Ishikawa (cell line): ENCODE results near the gene LIMCH1.

Experiments used
- CEBPB ChIP-seq: IDR thresholded peaks from 2 replicates; pipeline ENCODE4 v1.6.1; 2012
- CREB1 ChIP-seq: IDR thresholded peaks from 2 replicates; pipeline ENCODE4 v1.6.1; 2012; ENCODE audit warnings: low read depth
- EGR1 ChIP-seq: IDR thresholded peaks from 2 replicates; pipeline ENCODE4 v1.6.1; 2012
- EP300 ChIP-seq: IDR thresholded peaks from 2 replicates; pipeline ENCODE4 v1.6.1; 2012; ENCODE audit warnings: borderline replicate concordance
- FOXM1 ChIP-seq: IDR thresholded peaks from 2 replicates; pipeline ENCODE4 v1.6.1; 2012; ENCODE audit warnings: low read depth, borderline replicate concordance
- NFIC ChIP-seq: IDR thresholded peaks from 2 replicates; pipeline ENCODE4 v1.6.1; 2012
- RAD21 ChIP-seq: IDR thresholded peaks from 2 replicates; pipeline ENCODE4 v1.6.1; 2012; ENCODE audit warnings: low read depth
- REST ChIP-seq: IDR thresholded peaks from 2 replicates; pipeline ENCODE4 v1.6.1; 2012; ENCODE audit warnings: low read depth, mild to moderate bottlenecking
- TAF1 ChIP-seq: IDR thresholded peaks from 2 replicates; pipeline ENCODE4 v1.6.1; 2012; ENCODE audit warnings: low read depth, mild to moderate bottlenecking
- TCF12 ChIP-seq: IDR thresholded peaks from 2 replicates; pipeline ENCODE4 v1.6.1; 2012; ENCODE audit warnings: low read depth
- TEAD4 ChIP-seq: IDR thresholded peaks from 2 replicates; pipeline ENCODE4 v1.6.1; 2012
- USF1 ChIP-seq: IDR thresholded peaks from 2 replicates; pipeline ENCODE4 v1.6.1; 2012
- YY1 ChIP-seq: IDR thresholded peaks from 2 replicates; pipeline ENCODE4 v1.6.1; 2012; ENCODE audit warnings: low read depth
- ZBTB7A ChIP-seq: IDR thresholded peaks from 2 replicates; pipeline ENCODE4 v1.6.1; 2012; ENCODE audit warnings: low read depth
- TF ChIP-seq, protein P1 (sequence below): IDR thresholded peaks from 2 replicates; pipeline ENCODE4 v1.6.1; 2012

Gene LIMCH1

DNA sequence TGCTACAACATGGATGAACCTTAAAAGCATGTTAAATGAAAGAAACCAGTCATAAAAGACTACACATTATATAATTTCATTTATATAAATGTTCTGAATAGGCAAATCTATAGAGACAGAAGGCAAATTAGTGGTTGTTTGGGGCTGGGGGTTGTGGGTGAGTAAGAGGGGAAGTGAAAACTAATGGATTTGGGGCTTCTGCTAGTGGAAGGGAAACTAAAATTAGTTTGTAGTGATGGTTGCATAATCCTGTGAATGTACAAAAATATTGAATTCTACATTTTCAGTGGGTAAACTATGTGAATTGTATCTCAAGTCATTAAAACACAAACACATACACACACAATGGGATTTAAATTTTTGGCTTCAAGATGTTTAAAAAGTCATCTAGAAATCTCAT is 25.4 kb upstream of the LIMCH1 start:
- TF ChIP-seq EGR1, result no peak
- TF ChIP-seq YY1, result no peak
- TF ChIP-seq, protein P1, sequence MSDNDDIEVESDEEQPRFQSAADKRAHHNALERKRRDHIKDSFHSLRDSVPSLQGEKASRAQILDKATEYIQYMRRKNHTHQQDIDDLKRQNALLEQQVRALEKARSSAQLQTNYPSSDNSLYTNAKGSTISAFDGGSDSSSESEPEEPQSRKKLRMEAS, result no peak
- no peak for TF ChIP-seq EP300
- TF ChIP-seq CEBPB, result no peak
- no peak for TF ChIP-seq NFIC
- TF ChIP-seq TEAD4, result no peak
- no peak for TF ChIP-seq TAF1
- TF ChIP-seq RAD21, result no peak
- no peak for TF ChIP-seq CREB1
- TF ChIP-seq FOXM1, result no peak
- no peak for TF ChIP-seq TCF12
- TF ChIP-seq ZBTB7A, result no peak
- no peak for TF ChIP-seq REST
- no peak for TF ChIP-seq USF1

GRCh38 chr4:41514169-41514568 is 23.8 kb upstream of the LIMCH1 start:
- no peak for TF ChIP-seq RAD21
- no peak for TF ChIP-seq TAF1
- TF ChIP-seq EGR1, result no peak
- TF ChIP-seq CREB1, result no peak
- no peak for TF ChIP-seq USF1
- TF ChIP-seq NFIC, result no peak
- no peak for TF ChIP-seq YY1
- TF ChIP-seq TCF12, result no peak
- TF ChIP-seq REST, result no peak
- TF ChIP-seq EP300, result no peak
- TF ChIP-seq, protein P1, result no peak

- no peak for TF ChIP-seq REST
- TF ChIP-seq CEBPB, result no peak
- TF ChIP-seq TAF1, result no peak
- no peak for TF ChIP-seq TCF12
- TF ChIP-seq NFIC, result no peak
- TF ChIP-seq EP300, result no peak
- no peak for TF ChIP-seq EGR1
- TF ChIP-seq USF1, result no peak
Measured at GRCh38 chr4:41514766-41515481, 23.0 kb upstream of the LIMCH1 start.

DNA sequence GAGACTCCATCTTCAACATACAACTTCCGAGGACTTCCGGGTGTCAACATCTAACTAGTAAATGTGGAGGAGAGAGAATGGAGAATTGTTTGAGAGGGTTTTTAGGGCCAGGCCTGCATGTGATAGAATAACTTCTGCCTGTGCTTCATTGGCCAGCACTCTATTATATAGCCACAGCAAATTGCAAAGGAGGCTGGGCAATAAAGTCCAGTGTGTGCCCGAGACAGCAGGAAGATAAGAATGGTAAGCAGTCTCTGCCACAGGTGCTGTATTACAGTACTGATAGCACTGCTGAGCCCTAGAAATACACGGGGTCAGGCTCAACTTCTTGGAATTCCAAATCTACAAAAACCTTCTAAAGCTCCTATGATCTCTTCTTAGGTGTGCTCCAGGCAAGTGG is 20.8 kb upstream of the LIMCH1 start:
- TF ChIP-seq NFIC, result no peak
- no peak for TF ChIP-seq EGR1
- no peak for TF ChIP-seq USF1
- no peak for TF ChIP-seq RAD21
- no peak for TF ChIP-seq YY1
- TF ChIP-seq, protein P1, result no peak
- TF ChIP-seq FOXM1, result no peak
- no peak for TF ChIP-seq TEAD4
- no peak for TF ChIP-seq EP300
- no peak for TF ChIP-seq REST
- TF ChIP-seq CREB1, result no peak
- TF ChIP-seq CEBPB, result no peak
- TF ChIP-seq TCF12, result no peak
- TF ChIP-seq TAF1, result no peak
- no peak for TF ChIP-seq ZBTB7A
